GM23248 (cell line): ENCODE measurements around the gene RABGAP1L. TPM values are rescaled to one million over a fixed set of nuclear protein-coding genes. Genes with fewer than 3 reads are reported as not detected.
"Not testable (repeated sequence)": the region's sequence is repeated elsewhere in the genome, so short reads cannot be mapped to it uniquely, and the experiment has no call there.

Experiments used
- DNase-seq: peaks from one replicate; pipeline ENCODE4 v3.0.0-alpha.2; 2015
- H2AFZ ChIP-seq: fragments of 200-600 bp; sonication (generic); 2 replicates; pipeline ENCODE4 v1.6.1; 2016; ENCODE audit warnings: antibody characterized with exemption
- H3F3A ChIP-seq: fragments of 200-600 bp; sonication (generic); 2 replicates; pipeline ENCODE4 v1.6.1; 2016; ENCODE audit warnings: mild to moderate bottlenecking, antibody characterized with exemption, mixed run types; ENCODE audit not compliant: insufficient read depth
- H3K27ac ChIP-seq: fragments of 200-600 bp; sonication (generic); 2 replicates; pipeline ENCODE4 v1.5.1; 2016; ENCODE audit warnings: mild to moderate bottlenecking
- H3K27me3 ChIP-seq: fragments of 200-600 bp; sonication (generic); replicated peaks from 2 replicates; pipeline ENCODE4 v1.6.1; 2016; ENCODE audit warnings: mild to moderate bottlenecking; ENCODE audit not compliant: insufficient read depth
- H3K36me3 ChIP-seq: fragments of 200-600 bp; sonication (generic); 2 replicates; pipeline ENCODE4 v1.6.1; 2016; ENCODE audit warnings: low read depth, mild to moderate bottlenecking
- H3K4me1 ChIP-seq: fragments of 200-600 bp; sonication (generic); 2 replicates; pipeline ENCODE4 v1.6.1; 2016; ENCODE audit warnings: mild to moderate bottlenecking; ENCODE audit not compliant: insufficient read depth
- H3K4me2 ChIP-seq: fragments of 200-600 bp; sonication (generic); one replicate; pipeline ENCODE4 v1.6.1; 2016; ENCODE audit warnings: mild to moderate bottlenecking; ENCODE audit not compliant: unreplicated experiment
- H3K4me3 ChIP-seq: fragments of 200-600 bp; sonication (generic); 2 replicates; pipeline ENCODE4 v1.5.1; 2016; ENCODE audit warnings: mild to moderate bottlenecking
- H3K79me2 ChIP-seq: fragments of 200-600 bp; sonication (generic); 2 replicates; pipeline ENCODE4 v1.6.1; 2016; ENCODE audit warnings: mild to moderate bottlenecking; ENCODE audit not compliant: insufficient read depth
- H3K9ac ChIP-seq: fragments of 200-600 bp; sonication (generic); 2 replicates; pipeline ENCODE4 v1.6.1; 2016; ENCODE audit warnings: mild to moderate bottlenecking
- H3K9me2 ChIP-seq: fragments of 200-600 bp; sonication (generic); 2 replicates; pipeline ENCODE4 v1.6.1; 2016; ENCODE audit warnings: mixed run types, mild to moderate bottlenecking, moderate library complexity; ENCODE audit not compliant: insufficient read depth
- H3K9me3 ChIP-seq: fragments of 200-600 bp; sonication (generic); one replicate; pipeline ENCODE4 v1.6.1; 2017; ENCODE audit warnings: low read depth
- H4K20me1 ChIP-seq: fragments of 200-600 bp; sonication (generic); 2 replicates; pipeline ENCODE4 v1.6.0; 2016; ENCODE audit not compliant: insufficient read depth
- EZH2 ChIP-seq: fragments of 200-600 bp; sonication (generic); IDR thresholded peaks from 2 replicates; pipeline ENCODE4 v1.6.1; 2018; ENCODE audit warnings: antibody characterized with exemption, mild to moderate bottlenecking; ENCODE audit not compliant: insufficient read depth, poor library complexity, severe bottlenecking
- EZH2phosphoT487 ChIP-seq: fragments of 200-600 bp; sonication (generic); IDR thresholded peaks from 2 replicates; pipeline ENCODE4 v1.6.1; 2018; ENCODE audit warnings: antibody characterized with exemption, moderate library complexity, mild to moderate bottlenecking, low read depth; ENCODE audit not compliant: insufficient read depth
- WGBS, 2 experiments: methylation state at CpG; one replicate each; pipeline ENCODE4 v1.1.6; 2015 to 2017; ENCODE audit warnings: low lambda C conversion rate in 2 of 2, low coverage in 1 of 2; ENCODE audit errors: missing lambda C conversion rate in 2 of 2; 5-methylcytosine and 5-hydroxymethylcytosine counted together
- in situ Hi-C: fragments of 300-500 bp; cut with MboI; formaldehyde crosslinking; loops from 2 replicates; pipeline ENCODE4 v1.15.0; 2020
- polyA plus RNA-seq: library from polyadenylated mRNA; unstranded; fragments of >200 nt; fragmentation: Nextera tagmentation; extraction: Ambion mirVana; gene quantifications from 2 replicates; pipeline ENCODE4 v1.2.1, GENCODE V29; 2016
- total RNA-seq: library from RNA; depleted of rRNA; stranded (reverse); fragments of >200 nt; shearing (Covaris generic); gene quantifications from 2 replicates; pipeline ENCODE4 v1.2.3, GENCODE V29; 2014

The RABGAP1L gene
- total and polyA plus RNA-seq, 2 experiments from 2014 or later: 13.7 to 21.6 TPM

- H3K9ac ChIP-seq: no peak overlapping the region
- H2AFZ ChIP-seq: no peak overlapping the region
- no peak overlapping the region for H3K4me3 ChIP-seq
- in situ Hi-C loops: no loop called here
- H3K27me3 ChIP-seq: no peaks in the 10 kb centered on the region
- H3K4me1 ChIP-seq: 0 out of 2 replicates have a peak, but pooled peaks cover 3% of the 10 kb centered on the region
- peaks cover 15% of the 10 kb centered on the region for H3F3A ChIP-seq
- H4K20me1 ChIP-seq: no peaks in the 10 kb centered on the region
- H3K79me2 ChIP-seq: no peaks in the 10 kb centered on the region
- H3K4me2 ChIP-seq: no peak overlapping the region
- H3K36me3 ChIP-seq: no peaks in the 10 kb centered on the region; the same call in 1 of the 2 replicates
- no peak overlapping the region for H3K27ac ChIP-seq
- 97% methylated on average over 5 of the region's 5 CpGs for WGBS, 2 experiments
- TF ChIP-seq EZH2phosphoT487: no peak
- no peak for TF ChIP-seq EZH2
- DNase-seq: no peak
- H3K9me3 ChIP-seq: no peaks in the 10 kb centered on the region
- H3K9me2 ChIP-seq: no peaks in the 10 kb centered on the region
Measured at GRCh38 chr1:174225499-174226204, 66.3 kb downstream of the RABGAP1L start.

- Histone ChIP-seq H3F3A (no peaks in the 10 kb centered on the region), H3K9ac (no peak overlapping the region), H3K79me2 (no peaks in the 10 kb centered on the region), H4K20me1 (no peaks in the 10 kb centered on the region), H3K9me2 (no peaks in the 10 kb centered on the region), H3K27me3 (no peaks in the 10 kb centered on the region), H3K4me1 (no peaks in the 10 kb centered on the region), H3K27ac (no peak overlapping the region), H3K4me3 (no peak overlapping the region), H2AFZ (no peak overlapping the region), H3K36me3 (no peaks in the 10 kb centered on the region), H3K9me3 (no peaks in the 10 kb centered on the region), H3K4me2 (no peak overlapping the region)
- DNase-seq: no peak
- 79 to 81% methylated on average over 5 of the region's 5 CpGs for WGBS, 2 experiments
- in situ Hi-C loops: no loop called here
- TF ChIP-seq EZH2phosphoT487: no peak
Measured at GRCh38 chr1:174230399-174230798, 71.1 kb downstream of the RABGAP1L start.

DNA sequence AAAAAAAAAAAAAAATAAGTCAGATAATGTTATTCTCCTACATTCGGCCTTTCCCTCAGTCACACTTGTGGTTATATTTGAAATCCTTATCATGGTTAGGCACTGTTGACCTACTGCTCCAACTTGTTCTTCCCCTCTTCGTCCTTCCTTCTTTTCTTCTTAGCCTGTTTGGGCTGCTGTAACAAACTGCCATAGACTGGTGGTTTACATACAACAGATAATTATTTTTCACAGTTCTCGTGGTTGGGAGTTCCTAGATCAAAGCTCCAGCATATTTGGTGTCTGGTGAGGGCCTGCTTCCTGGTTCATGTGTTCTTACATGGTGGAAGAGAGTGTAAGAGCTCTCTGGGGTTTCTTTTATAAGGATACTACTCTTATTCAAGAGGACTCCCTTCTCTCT is 73.4 kb downstream of the RABGAP1L start:
- H3K27ac ChIP-seq: no peak overlapping the region
- no peak for DNase-seq
- no peak for TF ChIP-seq EZH2
- no peak for TF ChIP-seq EZH2phosphoT487
- H3K9me2 ChIP-seq: no peaks in the 10 kb centered on the region
- no peaks in the 10 kb centered on the region for H3K4me1 ChIP-seq
- H2AFZ ChIP-seq: no peak overlapping the region
- in situ Hi-C loops: no loop called here
- no peaks in the 10 kb centered on the region for H3K36me3 ChIP-seq
- no peak overlapping the region for H3K4me3 ChIP-seq
- H3K4me2 ChIP-seq: no peak overlapping the region
- no peaks in the 10 kb centered on the region for H4K20me1 ChIP-seq
- H3K9ac ChIP-seq: no peak overlapping the region
- H3K79me2 ChIP-seq: no peaks in the 10 kb centered on the region
- no peaks in the 10 kb centered on the region for H3K27me3 ChIP-seq
- H3K9me3 ChIP-seq: no peaks in the 10 kb centered on the region
- H3F3A ChIP-seq: no peaks in the 10 kb centered on the region
- 95 to 97% methylated on average over 3 of the region's 3 CpGs for WGBS, 2 experiments

DNA sequence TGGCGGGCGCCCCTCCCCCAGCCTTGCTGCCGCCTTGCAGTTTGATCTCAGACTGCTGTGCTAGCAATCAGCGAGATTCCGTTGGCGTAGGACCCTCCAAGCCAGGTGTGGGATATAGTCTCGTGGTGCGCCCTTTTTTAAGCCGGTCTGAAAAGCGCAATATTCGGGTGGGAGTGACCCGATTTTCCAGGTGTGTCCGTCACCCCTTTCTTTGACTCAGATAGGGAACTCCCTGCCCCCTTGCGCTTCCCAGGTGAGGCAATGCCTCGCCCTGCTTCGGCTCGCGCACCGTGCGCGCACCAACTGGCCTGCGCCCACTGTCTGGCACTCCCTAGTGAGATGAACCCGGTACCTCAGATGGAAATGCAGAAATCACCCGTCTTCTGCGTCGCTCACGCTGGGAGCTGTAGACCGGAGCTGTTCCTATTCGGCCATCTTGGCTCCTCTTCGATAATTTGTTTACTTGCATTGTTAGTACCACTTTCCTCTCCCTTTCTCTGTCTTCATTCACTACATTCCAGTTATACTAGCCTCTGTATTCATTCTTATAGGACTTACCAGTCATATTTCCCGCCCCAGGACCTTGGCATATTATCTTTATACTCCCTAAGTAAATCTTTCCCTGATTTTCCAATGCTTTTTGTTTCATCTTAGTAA is 79.7 kb downstream of the RABGAP1L start:
- H3F3A ChIP-seq, H4K20me1 ChIP-seq, H3K9me2 ChIP-seq, H2AFZ ChIP-seq, H3K27ac ChIP-seq, H3K27me3 ChIP-seq, H3K4me1 ChIP-seq, H3K79me2 ChIP-seq, H3K4me3 ChIP-seq, H3K36me3 ChIP-seq, H3K9me3 ChIP-seq, DNase-seq, H3K4me2 ChIP-seq, H3K9ac ChIP-seq, in situ Hi-C loops: not testable (repeated sequence)
- WGBS, 2 experiments: 95 to 98% methylated on average over 26 to 29 of the region's 31 CpGs
